GM11168 (cell line): ENCODE results near the gene RPS15.

Source experiments
- in situ Hi-C: fragments of 300-500 bp; cut with MboI; formaldehyde crosslinking; loops from one replicate; pipeline ENCODE4 v1.12.0; 2022; ENCODE audit warnings: low sequenced_read_pairs; ENCODE audit not compliant: unreplicated experiment

The RPS15 gene

DNA sequence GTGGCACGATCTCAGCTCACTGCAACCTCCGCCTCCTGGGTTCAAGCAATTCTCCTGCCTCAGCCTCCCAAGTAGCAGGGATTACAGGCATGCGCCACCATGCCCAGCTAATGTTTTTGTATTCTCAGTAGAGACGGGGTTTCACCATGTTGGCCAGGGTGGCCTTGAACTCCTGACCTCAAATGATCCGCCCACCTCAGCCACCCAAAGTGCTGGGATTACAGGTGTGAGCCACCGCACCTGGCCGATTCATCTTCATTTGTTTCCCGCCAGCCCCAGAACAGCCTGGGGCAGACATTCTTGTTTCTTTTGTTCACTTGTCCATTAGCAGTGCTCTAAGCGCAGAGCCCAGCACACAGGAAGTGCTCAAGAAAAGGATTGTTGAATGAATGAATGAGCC is 38.9 kb downstream of the RPS15 start:
- in situ Hi-C loops = loop anchor here (5.0 kb wide), 1 partner anchor 60 kb away; no protein-coding TSS in a partner anchor

DNA sequence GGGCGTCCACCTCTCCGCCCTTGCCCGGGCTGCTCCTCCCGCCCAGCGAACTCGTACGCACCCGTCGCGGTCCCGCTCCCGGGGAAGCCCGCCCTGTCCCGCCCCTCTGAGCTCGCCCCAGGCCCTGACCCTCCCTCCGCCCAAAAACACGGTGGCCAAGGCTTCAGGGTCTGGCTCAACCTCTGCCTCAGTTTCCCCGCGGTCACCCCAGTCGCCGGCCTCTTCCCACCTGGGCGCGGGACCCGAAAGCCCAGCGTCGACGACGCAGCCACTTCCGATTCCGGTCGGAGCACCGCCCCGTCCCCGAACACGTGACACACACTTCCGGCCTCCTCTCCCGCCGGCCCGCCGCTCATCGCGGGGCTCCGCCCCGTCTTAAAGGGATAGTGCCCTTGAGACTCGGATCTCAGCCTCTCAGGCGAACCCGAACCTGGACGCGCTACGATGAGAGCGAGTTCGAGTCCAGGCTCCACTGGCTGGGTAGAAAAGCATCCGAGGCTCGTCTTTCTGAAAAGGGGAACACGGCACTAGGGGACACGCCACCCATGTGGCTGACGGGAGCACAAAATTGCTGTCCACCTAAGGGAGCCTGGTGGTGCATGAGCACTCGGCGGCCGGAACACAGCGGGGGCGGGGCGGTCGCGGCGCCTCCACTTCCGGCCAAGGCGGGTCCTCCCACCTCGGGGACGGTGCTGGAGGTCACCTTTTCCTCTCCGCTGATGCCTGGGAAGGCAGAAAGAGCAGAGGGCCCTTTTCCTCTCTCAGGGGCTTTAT is 40.9 kb downstream of the RPS15 start, which contains the start of gene C19orf25:
Gene C19orf25 (minus strand): TSS at position 282 of the 774 bp plus-strand sequence. CDS start 312 bp downstream, outside the sequence.
- in situ Hi-C loops = loop anchor here (5.0 kb wide), 1 partner anchor 62 kb away; no protein-coding TSS in a partner anchor

DNA sequence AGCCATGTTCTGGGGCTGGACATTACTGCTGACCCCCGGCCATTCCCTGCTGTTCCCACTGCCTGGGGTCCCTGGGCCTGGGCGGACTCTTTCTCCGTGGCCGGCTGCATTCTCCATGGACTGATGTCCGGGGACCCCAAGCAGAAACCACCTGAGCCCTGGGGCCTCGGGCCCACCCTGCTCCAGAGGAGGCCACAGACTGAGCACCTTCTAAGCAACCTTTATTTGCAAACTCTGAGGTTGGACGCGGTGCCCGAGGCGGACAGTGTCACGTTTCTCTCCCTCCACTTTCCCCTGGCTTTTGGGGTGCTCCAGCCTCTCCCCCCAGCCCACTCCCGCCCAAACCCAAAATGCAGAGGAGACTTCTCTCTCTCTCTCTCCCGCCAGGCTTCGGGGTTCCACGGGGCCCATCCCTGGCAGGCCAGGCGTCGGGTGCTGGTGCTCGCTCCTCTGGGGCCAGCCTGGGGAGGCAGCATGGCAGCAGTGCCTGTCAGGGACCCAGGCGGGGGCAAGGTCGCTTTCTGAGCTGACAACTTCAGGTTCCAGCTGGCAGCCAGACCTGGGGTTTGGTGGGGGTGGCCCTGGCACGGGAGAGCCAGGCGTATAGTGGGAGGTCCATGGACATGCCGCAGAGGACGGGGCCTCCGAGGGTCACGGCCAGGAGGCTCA is 43.2 kb downstream of the RPS15 start:
- in situ Hi-C loops = no loop called here

DNA sequence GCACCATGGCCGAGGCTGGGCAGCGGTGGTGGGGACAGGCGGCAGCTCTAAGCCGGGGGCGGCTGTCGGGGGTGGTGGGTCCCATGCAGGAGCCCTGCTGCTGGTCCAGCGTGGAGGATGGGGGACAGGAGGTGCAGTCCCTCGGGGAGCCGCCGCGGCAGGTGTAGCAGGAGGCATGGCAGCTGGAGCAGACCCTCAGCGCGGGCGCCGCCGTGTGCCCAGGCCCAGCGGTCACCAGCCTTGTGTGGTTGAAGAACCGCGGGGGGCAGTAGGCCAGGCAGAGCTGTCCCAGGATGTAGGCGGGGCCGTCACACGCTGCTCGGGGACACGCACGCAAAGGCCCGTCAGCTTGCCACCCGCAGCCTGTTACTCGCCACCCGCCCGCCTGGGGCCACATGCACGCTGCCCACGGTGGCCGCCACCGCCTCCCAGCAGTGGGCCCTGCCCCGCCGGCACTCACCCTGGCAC is 43.7 kb downstream of the RPS15 start:
- in situ Hi-C loops = no loop called here

DNA sequence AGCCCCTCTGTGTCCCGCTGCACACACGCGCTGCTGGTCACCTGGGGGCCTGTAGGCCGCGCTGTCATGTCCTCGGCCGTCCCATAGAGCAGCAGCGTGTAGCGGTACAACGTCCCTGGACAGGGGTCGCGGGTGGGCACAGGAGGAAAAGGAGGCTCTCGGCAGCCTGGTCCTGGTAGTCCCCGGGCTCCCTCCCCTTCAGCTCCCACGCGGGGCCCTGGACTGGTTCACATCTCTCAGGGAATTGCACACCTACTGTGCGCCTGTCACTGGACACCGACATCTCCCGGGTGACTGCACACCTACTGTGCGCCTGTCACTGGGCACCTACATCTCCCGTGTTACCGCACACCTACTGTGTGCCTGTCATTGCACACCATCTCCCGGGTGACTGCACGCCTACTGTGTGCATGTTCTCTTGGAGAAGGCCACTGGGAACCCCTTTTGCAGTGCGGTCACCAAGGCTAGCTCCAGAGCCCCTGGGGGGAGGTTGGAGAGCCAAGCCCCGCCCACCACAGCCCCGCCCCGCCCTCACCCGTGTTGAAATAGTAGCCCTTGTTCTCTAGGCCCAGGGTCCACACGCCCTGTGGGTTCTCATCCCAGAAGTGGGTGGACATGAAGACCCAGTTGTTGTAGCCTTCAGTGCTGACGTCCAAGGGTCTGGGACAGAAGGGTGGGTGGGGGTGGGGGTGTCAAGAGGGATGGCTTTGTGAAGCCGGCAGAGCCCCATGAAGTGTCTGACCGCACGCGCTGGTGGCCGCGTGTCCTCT is 44.4 kb downstream of the RPS15 start:
- in situ Hi-C loops = no loop called here

DNA sequence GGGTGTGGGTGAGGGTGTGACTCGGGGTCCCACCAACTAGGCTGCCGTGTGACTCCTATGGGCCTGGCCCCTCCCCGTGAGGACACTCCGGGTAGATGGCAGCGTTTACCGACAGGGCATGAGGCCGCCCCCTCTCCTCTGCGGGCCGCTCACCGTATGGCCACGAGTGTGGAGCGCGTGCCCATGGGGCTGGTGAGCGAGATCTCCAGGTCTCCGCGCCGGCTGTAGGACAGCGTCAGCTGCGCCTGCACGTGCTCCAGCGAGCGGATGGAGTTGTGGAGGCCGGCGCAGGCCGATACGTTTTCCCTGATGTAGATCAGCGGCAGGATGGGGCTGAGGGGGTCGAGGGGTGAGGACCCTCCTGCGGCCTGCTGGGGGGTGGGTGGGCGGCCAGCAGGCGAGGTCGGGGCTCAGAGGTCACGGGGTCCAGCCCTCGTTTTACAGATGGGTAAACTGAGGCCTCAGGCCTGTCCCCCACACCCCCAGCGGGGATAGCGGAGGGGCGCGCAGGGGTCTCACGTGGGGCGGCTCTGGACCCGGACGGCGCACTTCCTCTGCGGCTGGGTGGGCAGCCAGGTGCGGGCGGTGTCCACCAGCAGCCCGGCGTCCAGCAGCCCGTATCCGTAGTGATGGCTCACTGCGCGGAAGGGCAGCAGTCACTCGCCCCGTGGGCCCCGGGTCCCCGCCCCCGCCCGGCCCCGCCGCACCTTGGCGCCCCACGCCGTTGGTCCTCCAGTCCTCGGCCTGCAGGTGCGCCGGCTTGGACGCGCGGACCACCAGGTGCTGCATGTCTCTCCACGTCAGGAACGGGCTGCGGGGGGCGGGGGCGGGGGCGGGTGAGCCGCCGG is 45.2 kb downstream of the RPS15 start:
- in situ Hi-C loops = no loop called here

DNA sequence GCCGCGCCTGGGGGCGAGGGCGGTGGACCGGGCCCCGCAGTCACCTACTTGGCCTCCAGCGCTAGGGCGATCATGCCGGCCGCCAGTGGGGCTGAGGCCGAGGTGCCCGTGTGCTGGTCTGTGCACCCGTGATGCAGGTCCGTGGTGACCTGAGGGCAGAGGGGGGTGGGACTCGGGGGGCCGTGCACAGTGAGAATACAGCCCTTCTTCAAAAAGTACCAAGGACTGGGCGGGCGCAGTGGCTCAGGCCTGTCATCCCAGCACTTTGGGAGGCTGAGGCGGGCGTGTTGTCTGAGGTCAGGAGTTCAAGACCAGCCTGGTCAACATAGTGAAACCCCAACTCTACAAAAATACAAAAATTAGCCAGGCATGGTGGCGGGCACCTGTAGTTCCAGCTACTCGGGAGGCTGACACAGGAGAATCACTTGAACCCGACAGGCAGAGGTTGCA is 45.8 kb downstream of the RPS15 start:
- in situ Hi-C loops = no loop called here

DNA sequence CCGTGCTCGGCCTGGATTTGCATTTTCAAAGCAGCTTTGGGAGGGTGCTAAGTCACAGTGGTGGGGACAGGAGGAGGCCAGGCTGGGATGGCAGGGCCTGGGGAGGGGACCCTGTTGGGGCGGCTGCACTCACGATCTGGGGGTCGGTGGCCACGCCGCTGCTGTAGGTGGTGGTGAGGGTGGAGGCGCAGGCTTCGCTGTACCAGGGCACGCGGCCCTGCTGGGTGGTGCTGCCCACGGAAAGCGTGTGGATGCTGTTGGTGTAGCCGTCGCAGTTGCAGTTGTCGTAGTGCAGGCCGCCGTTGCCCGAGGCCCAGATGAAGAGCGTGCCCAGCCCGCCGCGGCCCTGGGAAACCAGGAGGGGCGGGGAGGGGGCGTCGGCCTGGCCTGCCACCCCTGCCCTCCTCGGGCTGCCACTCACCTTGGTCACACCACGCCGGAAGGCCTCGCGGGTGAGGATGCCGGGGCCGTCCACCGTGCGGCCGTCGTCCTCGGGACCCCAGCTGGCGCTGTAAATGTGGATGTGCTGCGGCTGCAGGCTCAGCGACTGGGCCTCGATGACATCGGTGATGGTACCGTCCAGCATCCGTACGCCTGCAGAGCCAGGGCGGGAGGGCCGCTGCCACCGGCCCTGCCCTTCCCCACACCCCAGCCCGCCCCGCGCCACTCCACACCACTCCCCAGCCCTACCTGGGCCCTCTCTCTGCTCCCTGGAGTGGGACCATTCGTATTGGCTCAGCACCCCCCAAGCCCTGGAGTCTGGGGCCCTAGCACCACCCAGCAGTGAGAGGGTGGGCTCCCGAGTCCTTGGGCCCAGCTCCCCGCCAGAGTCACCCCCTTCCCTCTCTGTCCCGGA is 48.8 kb downstream of the RPS15 start:
- in situ Hi-C loops = no loop called here

DNA sequence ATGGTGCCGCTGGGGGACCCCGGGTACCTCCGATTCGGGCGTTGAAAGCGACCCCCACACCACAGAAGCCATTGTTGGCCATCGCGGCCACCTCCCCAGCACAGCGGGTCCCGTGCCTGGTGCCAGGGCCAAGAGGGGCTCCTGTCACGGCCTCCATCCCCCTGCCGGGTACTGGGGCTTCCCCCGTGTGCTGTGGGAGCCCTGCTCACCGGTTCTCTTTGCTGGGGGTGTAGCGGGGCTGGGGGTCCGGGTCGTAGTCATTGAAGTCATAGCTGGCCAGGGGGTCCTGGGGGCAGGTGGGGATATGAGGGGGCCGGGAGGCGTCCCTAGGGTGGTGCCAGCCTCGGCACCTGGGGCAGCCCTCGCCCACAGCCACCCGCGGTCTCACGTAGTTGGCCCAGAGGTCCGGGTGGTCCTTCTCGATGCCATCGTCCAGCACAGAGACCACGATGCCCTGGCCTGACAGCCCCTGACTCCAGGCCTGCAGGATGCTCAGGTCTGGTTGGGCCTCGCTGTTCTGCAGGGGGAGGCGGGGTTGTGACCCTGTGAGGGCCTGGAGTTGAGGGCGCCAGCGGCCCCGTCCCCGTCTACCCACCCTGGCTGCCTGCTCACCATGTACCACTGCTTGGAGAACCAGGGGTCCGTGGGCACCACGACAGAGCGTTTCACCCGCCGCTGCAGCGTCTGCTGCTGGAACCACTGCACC is 49.5 kb downstream of the RPS15 start:
- in situ Hi-C loops = no loop called here

DNA sequence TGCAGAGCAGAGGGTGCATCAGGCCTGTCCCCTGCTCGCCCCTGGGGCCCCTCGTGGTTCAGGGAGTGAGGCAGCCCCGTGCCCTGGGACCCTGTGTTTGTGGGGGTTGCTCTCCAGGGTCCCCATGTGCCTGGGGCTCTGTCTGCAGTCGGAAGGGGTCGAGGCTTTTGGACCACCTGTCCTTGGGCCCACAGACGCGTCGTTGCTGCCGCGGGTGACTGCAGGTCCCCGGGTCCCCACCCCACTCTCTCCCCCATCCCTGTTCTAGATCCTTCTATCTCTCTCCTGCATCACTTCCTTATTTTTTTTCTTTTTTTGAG is 50.0 kb downstream of the RPS15 start:
- in situ Hi-C loops = no loop called here

DNA sequence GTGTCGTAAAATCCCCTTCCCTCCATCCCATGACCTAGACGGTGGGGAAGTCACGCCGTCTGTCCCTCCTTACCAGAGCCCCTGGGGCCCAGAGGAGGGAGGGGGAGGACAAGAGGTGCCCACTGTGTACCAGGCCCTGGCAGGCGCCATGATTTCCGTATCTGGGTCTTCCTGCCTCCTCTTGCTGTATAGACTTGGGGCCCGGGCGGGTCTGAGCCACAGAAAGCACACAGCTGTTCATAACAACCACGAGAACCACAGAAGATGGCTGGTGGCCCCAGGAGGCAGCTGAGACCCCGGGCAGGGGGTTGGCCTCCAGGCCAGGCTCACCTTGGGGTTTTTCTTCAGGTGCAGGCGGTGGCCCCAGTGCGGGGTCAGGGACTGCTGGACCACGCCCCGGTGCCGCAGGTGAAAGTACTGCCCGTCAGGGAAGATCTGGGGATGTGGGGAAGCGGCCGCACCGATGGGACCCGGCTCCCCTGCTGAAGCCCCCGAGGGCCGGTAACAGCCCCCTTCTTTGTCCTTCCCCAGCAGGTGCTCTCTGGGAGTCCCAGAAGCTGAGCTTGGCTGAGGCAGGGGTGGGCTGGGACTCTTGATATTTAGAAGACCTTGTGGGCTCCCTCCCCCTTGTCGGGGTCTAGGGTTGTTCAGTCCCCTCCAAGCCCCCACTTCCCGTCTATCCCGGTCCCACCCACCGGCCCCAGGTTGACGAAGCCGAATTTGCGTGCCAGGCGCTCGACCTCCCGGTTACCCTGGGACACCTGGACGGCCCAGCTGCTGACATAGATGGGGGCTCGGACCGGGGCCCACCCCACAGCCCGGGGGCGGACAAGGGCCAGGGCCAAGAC is 51.5 kb downstream of the RPS15 start:
- in situ Hi-C loops = no loop called here
